ENCODE results near the gene HHAT. TPM values are rescaled to one million over a fixed set of nuclear protein-coding genes. Genes with fewer than 3 reads are reported as not detected.

The HHAT gene
- total and polyA plus RNA-seq, 2 of the 13 experiments (the other 11 are each of a cell fraction or from before 2014, with no cell fraction given): 2.6 to 4.9 TPM

DNA sequence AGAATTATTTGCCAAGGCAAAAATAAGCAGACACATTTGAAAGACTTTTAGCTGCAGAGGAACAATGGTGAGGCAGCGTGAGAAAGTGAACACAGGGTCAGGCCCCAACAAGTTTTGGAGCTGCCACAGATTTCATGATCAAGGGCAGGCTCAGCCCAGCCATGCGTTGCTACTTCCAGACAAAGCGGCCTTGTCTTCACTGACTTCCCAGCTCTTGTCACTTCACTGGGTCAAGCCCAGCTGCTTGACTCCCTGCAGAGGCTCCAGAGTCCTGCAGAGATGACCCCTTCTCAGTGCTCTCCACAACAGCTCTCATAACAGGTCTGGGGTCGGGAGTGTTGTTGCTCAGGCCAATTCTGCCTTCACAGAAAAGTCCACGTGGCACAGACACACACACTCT is 35.8 kb downstream of the HHAT start:
- ChIA-PET POLR2A (interaction anchor here (1.2 to 2.8 kb wide), 2 partner anchors 10 to 35 kb away, joined by 3 to 16 read pairs; no protein-coding TSS in a partner anchor), CTCF (ENCODE audit: low intra/inter-chr PET ratio, low total read pairs) (no interaction called here)
- no peak for ATAC-seq
- Histone ChIP-seq H3K4me2 (ENCODE audit: low read depth, low read length) (no peak overlapping the region), H3K9me3 (ENCODE audit: low read length) (no peaks in the 10 kb centered on the region), H3K27me3 (ENCODE audit: control insufficient read depth in 1 of 2, insufficient read depth in 2 of 2, low read length in 2 of 2) (no peaks in the 10 kb centered on the region), H2AFZ (ENCODE audit: low read length) (no peak overlapping the region), H3K27ac (ENCODE audit: extremely low read length, insufficient read depth, low read length) (no peak overlapping the region), H3K9ac (ENCODE audit: insufficient read depth, low read depth, low read length) (no peak overlapping the region), H3K79me2 (ENCODE audit: insufficient read depth, low read length) (no peaks in the 10 kb centered on the region), H3K36me3 (replicated peaks in 1 of 2; ENCODE audit: control insufficient read depth in 1 of 2, insufficient read depth in 2 of 2, low read length in 2 of 2) (no peaks in the 10 kb centered on the region), H3K4me1 (ENCODE audit: insufficient read depth, low read length) (peaks cover 74% of the 10 kb centered on the region), H4K20me1 (ENCODE audit: insufficient read depth, low read length) (no peaks in the 10 kb centered on the region), H3K4me3 (replicated peaks in 1 of 3; ENCODE audit: insufficient read depth in 1 of 3, low read depth in 2 of 3, low read length in 3 of 3) (no peak overlapping the region)
- in situ Hi-C loops (cut with HindIII; ENCODE audit: extremely low pct_ligation_motif_present, low pct_unique_long_range_greater_than_20kb) (loop anchor here (5.0 kb wide), 1 partner anchor 38 kb away; no protein-coding TSS in a partner anchor), intact Hi-C loops (cut with micrococcal nuclease; ENCODE audit: unreplicated experiment) (no loop called here)
- BruUV-seq (replicated peaks): no TSS peak
- FAIRE-seq: no peak
- no peak for TF ChIP-seq ZFYVE20 (CRISPR knock-in tag; IDR thresholded peaks at IDR 0.05; ENCODE audit: borderline replicate concordance, low read depth)
- no peak for TF ChIP-seq ZFP36L1 (CRISPR knock-in tag; IDR thresholded peaks at IDR 0.05)
- no peak for TF ChIP-seq GATAD1 (CRISPR knock-in tag; IDR thresholded peaks at IDR 0.05)
- no peak for TF ChIP-seq TMF1 (CRISPR knock-in tag; IDR thresholded peaks at IDR 0.05; ENCODE audit: low read depth)
- TF ChIP-seq, protein P1, sequence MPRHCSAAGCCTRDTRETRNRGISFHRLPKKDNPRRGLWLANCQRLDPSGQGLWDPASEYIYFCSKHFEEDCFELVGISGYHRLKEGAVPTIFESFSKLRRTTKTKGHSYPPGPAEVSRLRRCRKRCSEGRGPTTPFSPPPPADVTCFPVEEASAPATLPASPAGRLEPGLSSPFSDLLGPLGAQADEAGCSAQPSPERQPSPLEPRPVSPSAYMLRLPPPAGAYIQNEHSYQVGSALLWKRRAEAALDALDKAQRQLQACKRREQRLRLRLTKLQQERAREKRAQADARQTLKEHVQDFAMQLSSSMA (CRISPR knock-in tag; IDR thresholded peaks at IDR 0.05): no peak
- no peak for TF ChIP-seq STAT5B (CRISPR knock-in tag; IDR thresholded peaks at IDR 0.05)
- TF ChIP-seq HNRNPL (IDR thresholded peaks at IDR 0.05; ENCODE audit: low read depth, low read length): no peak
- TF ChIP-seq ZNF589 (CRISPR knock-in tag; conservative IDR thresholded peaks at IDR 0.05): no peak
- TF ChIP-seq, protein P2, sequence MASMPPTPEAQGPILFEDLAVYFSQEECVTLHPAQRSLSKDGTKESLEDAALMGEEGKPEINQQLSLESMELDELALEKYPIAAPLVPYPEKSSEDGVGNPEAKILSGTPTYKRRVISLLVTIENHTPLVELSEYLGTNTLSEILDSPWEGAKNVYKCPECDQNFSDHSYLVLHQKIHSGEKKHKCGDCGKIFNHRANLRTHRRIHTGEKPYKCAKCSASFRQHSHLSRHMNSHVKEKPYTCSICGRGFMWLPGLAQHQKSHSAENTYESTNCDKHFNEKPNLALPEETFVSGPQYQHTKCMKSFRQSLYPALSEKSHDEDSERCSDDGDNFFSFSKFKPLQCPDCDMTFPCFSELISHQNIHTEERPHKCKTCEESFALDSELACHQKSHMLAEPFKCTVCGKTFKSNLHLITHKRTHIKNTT (CRISPR knock-in tag; IDR thresholded peaks at IDR 0.05): no peak
- no peak for TF ChIP-seq ZNF879 (CRISPR knock-in tag; IDR thresholded peaks at IDR 0.05)
- TF ChIP-seq, protein P3, sequence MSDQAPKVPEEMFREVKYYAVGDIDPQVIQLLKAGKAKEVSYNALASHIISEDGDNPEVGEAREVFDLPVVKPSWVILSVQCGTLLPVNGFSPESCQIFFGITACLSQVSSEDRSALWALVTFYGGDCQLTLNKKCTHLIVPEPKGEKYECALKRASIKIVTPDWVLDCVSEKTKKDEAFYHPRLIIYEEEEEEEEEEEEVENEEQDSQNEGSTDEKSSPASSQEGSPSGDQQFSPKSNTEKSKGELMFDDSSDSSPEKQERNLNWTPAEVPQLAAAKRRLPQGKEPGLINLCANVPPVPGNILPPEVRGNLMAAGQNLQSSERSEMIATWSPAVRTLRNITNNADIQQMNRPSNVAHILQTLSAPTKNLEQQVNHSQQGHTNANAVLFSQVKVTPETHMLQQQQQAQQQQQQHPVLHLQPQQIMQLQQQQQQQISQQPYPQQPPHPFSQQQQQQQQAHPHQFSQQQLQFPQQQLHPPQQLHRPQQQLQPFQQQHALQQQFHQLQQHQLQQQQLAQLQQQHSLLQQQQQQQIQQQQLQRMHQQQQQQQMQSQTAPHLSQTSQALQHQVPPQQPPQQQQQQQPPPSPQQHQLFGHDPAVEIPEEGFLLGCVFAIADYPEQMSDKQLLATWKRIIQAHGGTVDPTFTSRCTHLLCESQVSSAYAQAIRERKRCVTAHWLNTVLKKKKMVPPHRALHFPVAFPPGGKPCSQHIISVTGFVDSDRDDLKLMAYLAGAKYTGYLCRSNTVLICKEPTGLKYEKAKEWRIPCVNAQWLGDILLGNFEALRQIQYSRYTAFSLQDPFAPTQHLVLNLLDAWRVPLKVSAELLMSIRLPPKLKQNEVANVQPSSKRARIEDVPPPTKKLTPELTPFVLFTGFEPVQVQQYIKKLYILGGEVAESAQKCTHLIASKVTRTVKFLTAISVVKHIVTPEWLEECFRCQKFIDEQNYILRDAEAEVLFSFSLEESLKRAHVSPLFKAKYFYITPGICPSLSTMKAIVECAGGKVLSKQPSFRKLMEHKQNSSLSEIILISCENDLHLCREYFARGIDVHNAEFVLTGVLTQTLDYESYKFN (CRISPR knock-in tag; conservative IDR thresholded peaks at IDR 0.05): no peak
- TF ChIP-seq MAFK (conservative IDR thresholded peaks at IDR 0.05 in 1 of 2, IDR thresholded peaks at IDR 0.05 in 1 of 2; ENCODE audit: low read length in 2 of 2): no peak
- no peak for TF ChIP-seq ZFP41 (CRISPR knock-in tag; IDR thresholded peaks at IDR 0.05; ENCODE audit: borderline replicate concordance)
- TF ChIP-seq IKZF4 (CRISPR knock-in tag; IDR thresholded peaks at IDR 0.05; ENCODE audit: borderline replicate concordance, low read depth, not compliant biosample characterization): no peak
- TF ChIP-seq POGZ (CRISPR knock-in tag; IDR thresholded peaks at IDR 0.05): no peak
- TF ChIP-seq, protein P4, sequence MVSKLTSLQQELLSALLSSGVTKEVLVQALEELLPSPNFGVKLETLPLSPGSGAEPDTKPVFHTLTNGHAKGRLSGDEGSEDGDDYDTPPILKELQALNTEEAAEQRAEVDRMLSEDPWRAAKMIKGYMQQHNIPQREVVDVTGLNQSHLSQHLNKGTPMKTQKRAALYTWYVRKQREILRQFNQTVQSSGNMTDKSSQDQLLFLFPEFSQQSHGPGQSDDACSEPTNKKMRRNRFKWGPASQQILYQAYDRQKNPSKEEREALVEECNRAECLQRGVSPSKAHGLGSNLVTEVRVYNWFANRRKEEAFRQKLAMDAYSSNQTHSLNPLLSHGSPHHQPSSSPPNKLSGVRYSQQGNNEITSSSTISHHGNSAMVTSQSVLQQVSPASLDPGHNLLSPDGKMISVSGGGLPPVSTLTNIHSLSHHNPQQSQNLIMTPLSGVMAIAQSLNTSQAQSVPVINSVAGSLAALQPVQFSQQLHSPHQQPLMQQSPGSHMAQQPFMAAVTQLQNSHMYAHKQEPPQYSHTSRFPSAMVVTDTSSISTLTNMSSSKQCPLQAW (CRISPR knock-in tag; IDR thresholded peaks at IDR 0.05): no peak
- no peak for TF ChIP-seq ZNF816 (CRISPR knock-in tag; IDR thresholded peaks at IDR 0.05; ENCODE audit: borderline replicate concordance)
- TF ChIP-seq MTF1 (CRISPR knock-in tag; IDR thresholded peaks at IDR 0.05): no peak
- no peak for TF ChIP-seq HES4 (CRISPR knock-in tag; IDR thresholded peaks at IDR 0.05; ENCODE audit: borderline replicate concordance)
- WGBS (ENCODE audit: low lambda C conversion rate): 76% methylated on average over 4 of the region's 5 CpGs
- DNase-seq (ENCODE audit: low spot score): no peak
